ENCODE measurements around the gene NCAM1.

The NCAM1 gene

GRCh38 chr11:113059548-113059947 lies 98.3 kb downstream of the NCAM1 start:
- no peak overlapping the region for H3K4me3 ChIP-seq (ENCODE audit: insufficient read depth, low read length, poor library complexity, severe bottlenecking)
- TF ChIP-seq CTCF (IDR thresholded peaks at IDR 0.05; ENCODE audit: insufficient read depth, low read length, poor library complexity, severe bottlenecking) (no peak), EZH2phosphoT487 (conservative IDR thresholded peaks at IDR 0.05; ENCODE audit: low read length) (no peak)
- no peaks in the 10 kb centered on the region for H3K27me3 ChIP-seq (ENCODE audit: low read length)
- H3K9me2 ChIP-seq (replicated peaks; ENCODE audit: insufficient read depth, low read length), result no peaks in the 10 kb centered on the region
- no peak overlapping the region for H3K27ac ChIP-seq (ENCODE audit: low read depth, low read length)
- H3K9me3 ChIP-seq (ENCODE audit: insufficient read depth, low read length), result no peaks in the 10 kb centered on the region
- H4K20me1 ChIP-seq (ENCODE audit: low read depth, low read length), result no peaks in the 10 kb centered on the region
- H3K9ac ChIP-seq (ENCODE audit: low read length), result no peak overlapping the region
- H3K79me2 ChIP-seq (ENCODE audit: insufficient read depth, low read length), result no peaks in the 10 kb centered on the region
- no peak overlapping the region for H3K4me2 ChIP-seq (ENCODE audit: low read depth, low read length, poor library complexity, severe bottlenecking)
- H3F3A ChIP-seq (ENCODE audit: insufficient read depth), result no peaks in the 10 kb centered on the region
- H3K36me3 ChIP-seq (ENCODE audit: low read length), result no peaks in the 10 kb centered on the region
- H2AFZ ChIP-seq (ENCODE audit: low read depth, low read length, severe bottlenecking), result no peak overlapping the region

GRCh38 chr11:113065330-113065729 lies 104.1 kb downstream of the NCAM1 start:
- Histone ChIP-seq H3K9ac (ENCODE audit: low read length) (no peak overlapping the region), H4K20me1 (ENCODE audit: low read depth, low read length) (no peaks in the 10 kb centered on the region), H3K4me2 (ENCODE audit: low read depth, low read length, poor library complexity, severe bottlenecking) (no peak overlapping the region), H3K79me2 (ENCODE audit: insufficient read depth, low read length) (no peaks in the 10 kb centered on the region), H3F3A (ENCODE audit: insufficient read depth) (no peaks in the 10 kb centered on the region), H3K27ac (ENCODE audit: low read depth, low read length) (no peak overlapping the region), H3K36me3 (ENCODE audit: low read length) (no peaks in the 10 kb centered on the region), H3K9me2 (replicated peaks; ENCODE audit: insufficient read depth, low read length) (no peaks in the 10 kb centered on the region), H3K4me3 (ENCODE audit: insufficient read depth, low read length, poor library complexity, severe bottlenecking) (no peak overlapping the region), H3K27me3 (ENCODE audit: low read length) (no peaks in the 10 kb centered on the region), H3K9me3 (ENCODE audit: insufficient read depth, low read length) (no peaks in the 10 kb centered on the region), H2AFZ (ENCODE audit: low read depth, low read length, severe bottlenecking) (no peak overlapping the region)
- TF ChIP-seq EZH2phosphoT487 (conservative IDR thresholded peaks at IDR 0.05; ENCODE audit: low read length) (no peak), CTCF (IDR thresholded peaks at IDR 0.05; ENCODE audit: insufficient read depth, low read length, poor library complexity, severe bottlenecking) (no peak)

- H3K36me3 ChIP-seq (ENCODE audit: low read length), result no peaks in the 10 kb centered on the region
- H3F3A ChIP-seq (ENCODE audit: insufficient read depth), result no peaks in the 10 kb centered on the region
- H3K9me3 ChIP-seq (ENCODE audit: insufficient read depth, low read length), result no peaks in the 10 kb centered on the region
Observed at GRCh38 chr11:113072237-113072858, 111.1 kb downstream of the NCAM1 start.

More at GRCh38 chr11:113072237-113072858, 111.1 kb downstream of the NCAM1 start:
- Histone ChIP-seq H3K4me3 (ENCODE audit: insufficient read depth, low read length, poor library complexity, severe bottlenecking) (no peak overlapping the region), H3K4me2 (ENCODE audit: low read depth, low read length, poor library complexity, severe bottlenecking) (no peak overlapping the region), H4K20me1 (ENCODE audit: low read depth, low read length) (no peaks in the 10 kb centered on the region), H2AFZ (ENCODE audit: low read depth, low read length, severe bottlenecking) (no peak overlapping the region), H3K27me3 (ENCODE audit: low read length) (no peaks in the 10 kb centered on the region), H3K79me2 (ENCODE audit: insufficient read depth, low read length) (no peaks in the 10 kb centered on the region), H3K9me2 (replicated peaks; ENCODE audit: insufficient read depth, low read length) (no peaks in the 10 kb centered on the region), H3K27ac (ENCODE audit: low read depth, low read length) (no peak overlapping the region), H3K9ac (ENCODE audit: low read length) (no peak overlapping the region)
- TF ChIP-seq EZH2phosphoT487 (conservative IDR thresholded peaks at IDR 0.05; ENCODE audit: low read length), result no peak
- no peak for TF ChIP-seq CTCF (IDR thresholded peaks at IDR 0.05; ENCODE audit: insufficient read depth, low read length, poor library complexity, severe bottlenecking)

Measured in SU-DHL-6 (cell line).